GM19351 (cell line): ENCODE data around the gene MAP4.
"Not testable (repeated sequence)": the region's sequence is repeated elsewhere in the genome, so short reads cannot be mapped to it uniquely, and the experiment has no call there.

ENCODE experiments used
- ATAC-seq: cut with Tn5 transposase; IDR thresholded peaks from one replicate; pipeline ENCODE4 v1.9.1; 2021; ENCODE audit warnings: mild to moderate bottlenecking, moderate library complexity; ENCODE audit not compliant: unreplicated experiment

Gene MAP4

DNA sequence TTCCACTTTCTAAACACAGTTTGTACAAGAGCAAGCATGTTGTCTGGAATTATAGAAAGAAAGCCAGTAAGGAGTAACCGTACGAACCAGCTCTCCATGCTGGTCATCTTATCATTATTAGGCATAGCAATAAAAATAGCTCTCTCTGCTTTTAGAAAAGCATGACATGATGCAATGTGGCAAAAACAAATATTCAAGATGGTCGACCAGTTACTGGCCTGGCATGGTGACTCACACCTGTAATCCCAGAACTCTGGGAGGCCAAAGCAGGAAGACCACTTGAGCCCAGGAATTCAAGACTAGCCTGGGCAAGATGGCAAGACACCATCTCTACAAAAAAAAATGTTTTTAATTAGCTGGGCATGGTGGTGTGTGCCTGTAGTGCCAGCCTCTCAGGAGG, 2.6 kb upstream of the MAP4 start:
- ATAC-seq = no peak

DNA sequence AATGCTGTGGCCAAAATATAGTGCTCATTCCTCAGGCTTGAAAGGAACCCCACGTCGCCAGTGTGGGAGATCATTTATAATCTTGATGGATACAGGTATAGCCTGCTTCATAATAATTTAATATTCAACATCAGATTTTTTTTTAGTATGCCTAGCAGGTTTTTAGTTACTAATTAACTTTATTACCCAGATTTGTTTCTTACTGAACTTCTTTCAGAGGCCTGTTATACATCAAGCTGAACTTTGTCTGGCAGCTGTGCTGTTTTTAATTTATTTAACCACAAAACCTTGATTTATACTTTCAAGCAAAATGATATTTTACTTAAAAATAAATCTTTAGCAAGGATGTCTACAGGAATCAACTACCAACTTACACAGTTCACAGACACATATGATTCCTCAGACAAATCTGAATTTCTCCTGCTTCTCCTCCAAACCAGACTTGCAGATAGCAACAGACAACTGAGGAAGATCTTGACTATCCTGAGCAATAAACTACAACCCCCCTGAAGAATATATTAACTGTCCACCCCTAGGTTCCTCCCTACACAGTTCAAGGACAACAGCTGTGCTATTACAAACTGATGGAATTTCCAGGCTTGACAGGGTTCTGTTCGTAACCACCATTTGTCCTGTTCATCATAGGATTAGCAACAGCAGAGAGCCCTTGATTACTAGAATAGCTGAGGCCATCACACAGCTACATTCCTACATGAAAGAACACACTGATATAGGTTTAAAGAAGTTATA, 610 bp downstream of the MAP4 start:
- no peak for ATAC-seq

DNA sequence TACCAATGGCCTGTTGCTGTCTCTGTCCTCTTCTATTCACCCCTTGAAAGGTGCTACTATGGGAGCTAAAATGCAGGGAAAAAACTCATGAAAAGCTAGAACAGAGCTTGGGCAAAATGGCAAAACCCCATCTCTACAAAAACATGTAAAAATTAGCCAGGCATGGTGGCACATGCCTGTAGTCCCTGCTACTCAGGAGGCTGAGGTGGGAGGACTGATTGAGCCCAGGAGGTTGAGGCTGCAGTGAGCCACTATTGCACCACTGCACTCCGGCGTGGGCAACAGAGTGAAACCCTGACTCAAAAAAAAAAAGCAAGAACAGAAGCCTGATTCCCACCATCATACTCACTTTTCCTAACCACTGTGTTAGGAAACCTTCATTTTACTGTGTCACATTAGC, 1.9 kb downstream of the MAP4 start:
- no peak for ATAC-seq

DNA sequence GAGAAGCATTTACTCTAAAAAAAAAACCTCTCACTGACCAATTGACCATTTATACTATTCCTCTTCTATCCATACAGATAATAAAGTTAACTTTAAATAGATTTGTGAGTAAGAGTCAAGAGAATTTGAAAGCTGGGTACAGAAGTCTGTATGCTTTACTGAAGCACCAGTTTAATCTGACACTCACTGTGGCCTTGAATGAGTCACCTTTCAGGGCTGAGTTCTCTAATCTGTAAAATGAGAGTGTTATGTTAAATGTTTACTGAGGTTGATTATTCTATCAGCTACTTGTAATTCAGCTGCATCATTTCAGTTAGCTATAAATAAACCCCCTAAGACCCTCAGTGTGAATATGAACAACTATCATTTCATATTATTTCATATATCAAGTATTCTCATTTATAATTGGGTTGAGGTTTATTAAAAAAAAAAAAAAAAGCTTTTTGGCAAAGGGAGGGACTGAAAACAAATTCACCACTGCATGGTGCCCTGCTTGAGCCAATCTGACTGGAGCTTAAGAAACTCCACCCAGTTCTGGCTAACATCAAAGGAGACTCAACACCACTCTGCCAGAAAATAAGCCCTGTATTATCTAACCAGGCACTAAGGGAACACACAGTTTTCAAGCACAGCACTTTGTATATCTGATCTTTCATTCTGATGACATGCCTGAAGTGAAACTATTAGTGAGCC, 2.8 kb downstream of the MAP4 start:
- ATAC-seq = no peak

DNA sequence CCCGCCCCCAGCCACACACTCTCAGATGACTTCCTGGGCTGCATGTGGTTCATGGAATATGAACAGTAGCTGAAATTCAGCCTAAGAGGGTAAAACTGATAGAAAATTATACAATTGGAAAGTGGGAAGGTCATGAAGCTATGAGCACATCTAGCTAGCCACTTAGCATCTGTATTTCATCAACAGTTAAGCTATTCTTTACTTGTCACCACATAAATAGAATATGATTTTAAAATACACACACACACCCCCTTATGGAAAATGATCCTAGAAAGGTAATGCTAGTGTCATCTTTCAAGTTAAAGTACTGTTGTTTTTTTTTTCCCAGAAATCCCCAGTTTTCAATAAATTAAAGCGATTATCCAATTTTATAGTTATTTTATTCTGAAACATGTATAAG, 3.6 kb downstream of the MAP4 start:
- ATAC-seq = no peak

DNA sequence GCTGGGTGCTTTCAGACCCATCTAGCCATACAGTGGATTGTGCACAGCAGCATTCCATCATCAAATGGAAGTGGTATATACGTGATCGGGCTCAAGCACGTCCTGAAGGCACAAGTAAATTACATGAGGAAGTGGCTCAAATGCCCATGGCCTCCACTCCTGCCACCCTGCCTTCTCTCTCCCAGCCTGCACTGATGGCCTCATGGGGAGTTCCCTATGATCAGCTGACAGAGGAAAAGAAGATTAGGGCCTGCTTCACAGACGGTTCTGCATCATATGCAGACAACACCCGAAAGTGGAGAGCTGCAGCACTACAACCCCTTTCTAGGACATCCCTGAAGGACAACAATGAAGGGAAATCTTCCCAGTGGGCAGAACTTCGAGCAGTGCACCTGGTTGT, 8.2 kb downstream of the MAP4 start:
- ATAC-seq = not testable (repeated sequence)

DNA sequence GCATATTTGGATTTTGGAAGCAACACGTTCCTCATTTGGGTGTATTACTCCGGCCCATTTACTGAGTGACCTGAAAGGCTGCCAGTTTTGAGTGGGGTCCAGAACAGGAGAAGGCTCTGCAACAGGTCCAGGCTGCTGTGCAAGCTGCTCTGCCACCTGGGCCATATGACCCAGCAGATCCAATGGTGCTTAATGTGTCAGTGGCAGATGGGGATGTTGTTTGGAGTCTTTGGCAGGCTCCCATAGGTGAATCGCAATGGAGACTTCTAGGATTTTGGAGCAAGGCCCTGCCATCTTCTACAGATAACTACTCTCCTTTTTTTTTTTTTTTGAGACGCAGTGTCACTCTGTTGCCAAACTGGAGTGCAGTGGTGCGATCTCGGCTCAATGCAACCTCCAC, 8.9 kb downstream of the MAP4 start:
- not testable (repeated sequence) for ATAC-seq

DNA sequence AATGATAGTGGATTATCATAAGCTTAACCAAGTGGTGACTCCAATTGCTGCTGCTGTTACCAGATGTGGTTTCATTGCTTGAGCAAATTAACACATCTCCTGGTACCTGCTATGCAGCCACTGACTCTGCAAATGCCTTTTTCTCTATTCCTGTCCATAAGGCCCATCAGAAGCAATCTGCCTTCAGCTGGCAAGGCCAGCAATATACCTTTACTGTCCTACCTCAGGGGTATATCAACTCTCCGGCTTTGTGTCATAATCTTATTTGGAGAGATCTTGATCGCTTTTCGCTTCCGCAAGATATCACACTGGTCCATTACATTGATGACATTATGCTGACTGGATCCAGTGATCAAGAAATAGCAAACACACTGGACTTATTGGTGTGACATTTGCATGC, 9.4 kb downstream of the MAP4 start:
- not testable (repeated sequence) for ATAC-seq

DNA sequence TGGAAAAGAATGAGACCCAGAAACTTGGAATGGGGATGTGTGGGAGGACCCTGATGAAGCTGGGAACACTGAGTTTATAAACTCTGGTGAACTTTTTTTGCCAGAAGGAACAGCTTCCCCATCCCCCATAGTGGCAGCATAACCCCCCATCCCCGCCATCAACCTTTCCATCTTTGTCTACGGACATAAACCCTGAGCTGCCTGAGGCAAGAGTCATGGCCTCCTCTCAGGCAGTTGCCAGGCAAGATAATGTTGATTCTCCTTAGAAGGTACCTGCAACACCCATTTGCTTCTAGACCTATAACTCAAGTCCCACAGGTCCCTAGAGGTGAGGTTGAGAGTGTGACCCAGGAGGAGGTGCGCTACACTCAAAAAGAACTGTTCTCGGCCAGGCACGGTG, 11.5 kb downstream of the MAP4 start:
- no peak for ATAC-seq

DNA sequence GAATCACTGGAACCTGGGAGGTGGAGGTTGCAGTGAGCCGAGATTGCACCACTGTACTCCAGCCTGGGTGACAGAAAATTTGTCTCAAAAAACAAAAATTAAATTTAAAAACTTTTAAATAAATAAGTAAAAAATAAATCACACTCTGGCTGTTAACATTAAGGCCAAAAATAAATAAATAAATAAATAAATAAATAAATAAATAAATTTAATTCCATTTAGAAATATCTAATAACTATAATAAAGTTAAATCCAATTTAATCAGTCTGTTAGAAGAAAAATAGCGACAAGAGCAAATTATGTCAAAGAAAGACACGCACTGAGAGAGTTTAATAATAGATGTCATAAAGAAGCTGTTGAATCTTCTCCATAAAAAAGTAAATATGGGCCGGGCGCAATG, 13.4 kb downstream of the MAP4 start:
- ATAC-seq = no peak

DNA sequence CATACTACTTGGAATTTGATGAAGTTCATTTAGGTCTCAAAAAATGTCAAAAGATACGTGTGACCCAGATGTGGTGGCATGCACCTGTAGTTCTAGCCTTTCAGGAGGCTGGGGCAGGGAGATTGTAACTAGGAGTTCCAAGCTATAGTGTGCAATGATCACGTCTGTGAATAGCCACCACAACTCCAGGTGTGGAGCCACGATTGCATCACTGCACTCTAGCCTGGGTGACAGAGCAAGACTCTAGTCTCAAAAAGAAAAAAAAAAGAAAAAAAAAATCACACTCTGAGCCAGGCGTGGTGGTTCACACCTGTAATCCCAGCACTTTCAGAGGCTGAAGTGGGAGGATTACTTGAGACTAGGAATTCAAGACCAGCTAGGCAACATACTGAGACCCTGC, 14.2 kb downstream of the MAP4 start:
- no peak for ATAC-seq

DNA sequence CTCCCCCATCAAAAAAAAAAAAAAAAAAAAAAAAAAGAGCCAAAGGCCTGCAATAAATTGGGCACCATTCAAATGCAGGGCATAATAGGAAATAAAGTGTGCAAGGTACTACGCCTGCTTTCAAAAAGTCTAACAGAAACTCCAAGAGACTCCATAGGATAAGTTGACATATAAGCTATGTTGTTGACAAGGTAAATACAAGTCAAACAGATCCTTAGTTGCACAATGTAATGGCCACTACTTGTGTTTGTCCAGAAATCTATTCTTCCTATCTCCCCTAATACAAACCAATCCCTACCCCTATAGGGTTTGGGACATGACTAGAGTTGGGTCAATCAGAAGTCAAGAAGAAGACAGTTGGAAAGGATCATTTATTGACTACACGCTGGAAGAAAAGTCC, 16.0 kb downstream of the MAP4 start:
- no peak for ATAC-seq

DNA sequence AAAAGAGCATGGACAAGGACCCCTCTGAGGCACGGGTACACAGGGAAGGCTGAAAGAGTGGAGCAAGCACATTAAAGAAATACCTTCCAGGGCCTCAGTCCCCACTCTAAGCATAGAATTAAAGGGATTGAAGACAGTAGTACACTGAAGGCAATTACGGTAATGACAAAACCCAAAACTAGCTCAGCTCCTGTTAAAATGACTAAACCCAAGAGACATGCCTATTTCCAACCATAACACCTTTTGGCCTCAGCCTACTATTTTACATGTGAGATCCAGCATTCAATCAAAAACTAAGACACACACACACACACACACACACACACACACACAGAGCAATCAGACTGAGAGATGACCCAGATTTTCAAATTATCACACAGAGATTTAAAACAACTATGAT, 19.8 kb downstream of the MAP4 start:
- no peak for ATAC-seq

DNA sequence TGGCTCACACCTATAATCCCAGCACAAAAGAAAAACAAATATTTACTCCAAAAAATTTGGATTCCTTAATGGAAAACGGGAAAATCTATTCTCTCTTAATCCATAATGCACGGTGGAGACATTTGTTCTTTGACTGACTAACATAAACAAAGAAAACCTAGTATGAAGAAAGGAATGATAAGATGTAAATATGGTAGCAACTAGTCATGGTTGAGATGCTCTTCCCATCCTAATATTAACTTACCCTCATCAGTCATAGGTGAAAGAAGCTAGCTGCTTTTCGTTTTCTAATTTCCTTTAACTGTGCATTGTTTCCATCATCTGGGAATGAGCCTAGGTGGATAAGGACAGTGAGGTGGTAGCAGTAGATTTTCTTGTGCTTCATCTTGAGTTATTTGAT, 22.0 kb downstream of the MAP4 start:
- no peak for ATAC-seq

DNA sequence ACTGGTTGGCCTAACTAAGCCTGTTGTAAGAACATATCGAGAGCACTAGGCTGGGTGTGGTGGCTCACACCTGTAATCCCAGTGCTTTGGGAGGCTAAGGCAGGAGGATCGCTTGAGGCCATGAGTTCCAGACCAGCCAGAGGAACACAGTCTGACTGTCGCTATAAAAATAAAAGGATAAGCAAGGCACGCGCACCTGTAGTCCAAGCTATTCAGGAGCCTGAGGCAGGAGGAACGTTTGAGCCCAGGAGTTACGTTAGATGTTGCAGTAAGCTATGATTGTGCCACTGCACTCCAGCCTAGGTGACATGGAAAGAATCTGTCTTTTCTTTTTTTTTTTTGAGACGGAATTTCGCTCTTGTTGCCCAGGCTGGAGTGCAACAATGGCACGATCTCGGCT, 24.9 kb downstream of the MAP4 start:
- ATAC-seq = no peak

DNA sequence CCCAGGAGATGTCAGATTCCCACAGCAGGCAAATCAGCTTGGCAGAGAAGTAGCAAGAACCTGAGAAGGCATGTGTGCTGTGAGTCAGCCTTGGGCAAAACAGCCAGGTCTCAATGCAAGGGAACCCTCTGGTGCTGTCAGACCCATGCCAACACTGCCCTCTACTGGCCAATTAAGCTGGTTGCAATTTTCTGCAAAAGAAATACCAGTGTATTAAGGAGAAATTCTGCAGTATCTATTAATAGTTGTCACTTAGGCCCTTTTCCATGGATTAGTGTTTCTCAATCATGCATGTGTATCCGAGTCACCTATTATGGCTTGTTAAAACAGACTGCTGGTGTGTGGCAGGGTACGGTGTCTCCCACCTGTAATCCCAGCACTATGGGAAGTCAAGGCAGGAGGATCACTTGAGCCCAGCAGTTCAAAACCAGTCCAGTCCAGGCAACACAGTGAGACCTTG, 26.2 kb downstream of the MAP4 start:
- no peak for ATAC-seq

DNA sequence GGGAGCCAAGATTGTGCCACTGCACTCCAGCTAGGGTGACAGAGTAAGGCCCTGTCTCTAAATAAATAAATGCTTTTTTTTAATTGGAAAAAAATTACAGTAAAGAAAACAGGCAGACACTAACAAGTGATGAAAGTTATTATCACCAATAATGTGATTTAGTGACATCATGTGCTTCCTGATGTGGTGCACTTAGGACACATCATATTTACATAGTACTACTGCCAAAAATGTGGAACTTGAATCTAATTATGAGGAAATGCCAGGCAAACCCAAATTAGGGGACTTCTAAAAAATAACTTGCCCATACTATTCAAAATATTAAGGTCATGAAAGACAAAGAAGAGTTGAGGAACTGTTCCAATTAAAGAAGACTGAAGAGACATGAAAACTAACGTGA, 30.8 kb downstream of the MAP4 start:
- ATAC-seq = no peak

DNA sequence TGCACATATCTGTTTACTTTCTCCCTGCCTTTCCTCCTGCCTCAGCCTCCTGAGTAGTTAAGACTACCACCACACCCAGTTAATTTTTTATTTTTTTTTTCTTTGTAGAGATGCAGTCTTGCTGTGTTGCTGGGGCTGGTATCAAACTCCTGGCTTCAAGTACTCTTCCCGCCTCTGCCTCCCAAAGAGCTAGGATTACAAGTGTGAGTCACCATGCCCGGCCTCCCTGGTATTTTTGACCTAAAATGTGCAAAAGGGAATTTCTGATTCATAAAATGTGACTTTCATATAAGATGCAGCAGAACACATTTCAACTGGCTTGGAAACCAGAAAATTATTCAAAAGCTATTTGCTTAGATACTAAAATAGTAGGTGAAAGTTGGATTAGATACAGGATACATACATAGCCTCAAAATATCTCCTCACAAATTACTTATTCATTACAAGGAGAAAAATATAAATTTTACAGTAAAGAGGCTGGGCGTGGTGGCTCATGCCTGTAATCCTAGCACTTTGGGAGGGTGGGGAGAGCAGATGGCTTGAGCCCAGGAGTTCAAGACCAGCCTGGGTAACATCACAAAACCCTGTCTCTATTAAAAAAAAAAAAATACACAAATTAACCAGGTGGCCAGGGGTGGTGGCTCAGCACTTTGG, 32.0 kb downstream of the MAP4 start:
- ATAC-seq = no peak

DNA sequence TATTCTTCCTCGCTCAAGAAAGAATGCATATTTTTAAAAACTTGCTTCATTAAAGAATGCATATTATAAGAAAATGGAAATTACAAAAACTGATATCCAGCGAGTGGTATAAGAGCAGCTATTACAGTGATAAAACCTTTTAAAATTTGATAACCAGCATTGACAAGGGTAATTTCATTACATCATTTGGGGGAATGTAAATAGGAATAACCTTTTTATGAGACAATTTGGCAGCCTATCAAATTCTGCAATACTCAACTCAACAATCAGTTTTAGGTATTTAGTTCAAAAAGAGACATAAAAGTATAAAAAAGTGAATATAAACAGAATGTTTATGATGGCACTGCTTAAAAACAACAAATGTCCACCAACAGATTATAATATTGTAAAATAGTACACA, 35.4 kb downstream of the MAP4 start:
- no peak for ATAC-seq

DNA sequence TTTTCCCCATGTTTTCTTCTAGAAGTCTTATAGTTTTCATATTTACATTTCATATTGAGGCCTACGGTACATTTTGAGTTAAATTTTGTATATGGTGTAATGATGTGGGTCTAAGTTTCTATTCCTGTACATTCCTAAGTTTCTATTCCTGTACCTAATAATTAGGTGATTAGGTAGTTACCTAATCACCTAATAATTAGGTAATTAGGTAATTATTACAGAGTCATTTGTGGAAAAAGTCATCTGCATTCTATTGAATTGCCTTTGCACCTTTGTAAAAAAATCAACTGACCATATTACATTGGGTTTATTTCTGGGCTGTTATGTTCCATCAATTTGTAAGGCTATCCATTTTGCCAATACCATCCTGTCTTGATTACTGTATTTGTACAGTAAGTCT, 37.1 kb downstream of the MAP4 start:
- ATAC-seq = no peak

DNA sequence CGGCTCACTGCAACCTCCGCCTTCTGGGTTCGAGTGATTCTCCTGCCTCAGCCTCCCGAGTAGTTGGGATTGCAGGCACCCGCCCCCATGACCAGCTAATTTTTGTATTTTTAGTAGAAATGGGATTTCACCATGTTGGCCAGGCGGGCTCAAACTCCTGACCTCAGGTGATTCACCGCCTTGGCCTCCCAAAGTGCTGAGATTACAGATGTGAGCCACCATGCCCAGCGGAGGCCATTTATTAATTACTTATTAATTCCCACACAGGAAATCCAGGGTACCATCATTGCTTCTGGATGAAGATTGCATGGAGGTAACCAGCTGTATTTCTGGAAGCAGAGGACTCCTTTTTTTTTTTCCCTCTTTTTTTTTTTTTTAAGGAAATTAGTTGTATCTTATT, 37.8 kb downstream of the MAP4 start:
- no peak for ATAC-seq

DNA sequence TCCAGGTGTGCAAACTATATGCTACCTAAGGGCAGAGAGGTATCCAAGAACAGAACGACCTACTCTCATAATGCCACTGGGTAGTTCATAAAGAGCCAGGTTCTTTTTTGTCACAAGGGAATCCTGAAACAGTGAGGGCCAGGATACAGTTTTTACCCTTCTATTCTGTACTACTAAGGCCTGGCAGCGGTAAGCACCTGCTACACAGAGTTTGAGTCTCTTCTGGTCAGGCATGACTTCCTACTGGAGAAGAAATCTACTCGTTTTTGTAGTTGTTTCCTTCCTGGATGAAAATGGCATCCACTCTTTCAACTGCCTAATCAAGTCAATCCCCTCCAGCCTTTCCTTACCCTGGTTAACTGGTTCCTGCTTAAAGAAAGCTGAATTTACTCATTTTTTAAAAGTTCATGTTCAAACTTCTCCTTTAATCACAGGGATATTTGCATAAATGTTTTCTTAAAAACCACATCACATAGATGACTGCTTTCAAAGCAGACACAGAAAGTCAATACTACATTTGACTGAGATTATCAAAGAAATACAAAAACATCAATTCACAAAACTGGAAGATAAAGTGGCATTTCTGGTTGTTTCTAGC, 40.0 kb downstream of the MAP4 start:
- ATAC-seq = no peak
